Left lung (tissue), 10 donors: ENCODE data around the gene RBPJ. TPM values are rescaled to one million over a fixed set of nuclear protein-coding genes. Genes with fewer than 3 reads are reported as not detected.
"Not testable (repeated sequence)": the region's sequence is repeated elsewhere in the genome, so short reads cannot be mapped to it uniquely, and the experiment has no call there.

Experiments used
- ATAC-seq: fragments of 200-7000 bp; cut with Tn5 transposase; one replicate; pipeline ENCODE4 v1.9.1; 2020; ENCODE audit warnings: moderate library complexity
- DNase-seq, 4 donors: peaks; one replicate each; pipeline ENCODE4 v3.0.0-alpha.2; 2013 to 2020
- H3K27ac ChIP-seq, 2 donors: fragments of 200-600 bp; sonication (generic) in 1 of 2; one replicate each; pipeline versions ENCODE4 v1.5.0 to v1.8.0; 2020 to 2021
- H3K27me3 ChIP-seq, 2 donors: fragments of 200-600 bp; sonication (generic) in 1 of 2; one replicate each; pipeline versions ENCODE4 v1.5.0 to v1.8.0; 2020 to 2021
- H3K36me3 ChIP-seq, 2 donors: fragments of 200-600 bp; sonication (generic) in 1 of 2; one replicate each; pipeline versions ENCODE4 v1.5.0 to v1.8.0; 2020 to 2021
- H3K4me1 ChIP-seq, 2 donors: fragments of 200-600 bp; one replicate each; pipeline ENCODE4 v1.8.0; 2021
- H3K4me3 ChIP-seq, 2 donors: fragments of 200-600 bp; sonication (generic) in 1 of 2; one replicate each; pipeline versions ENCODE4 v1.5.0 to v1.8.0; 2020 to 2021; ENCODE audit warnings: mild to moderate bottlenecking in 1 of 2
- H3K9me3 ChIP-seq, 2 donors: fragments of 200-600 bp; sonication (generic) in 1 of 2; one replicate each; pipeline versions ENCODE4 v1.5.0 to v1.8.0; 2020 to 2021
- intact Hi-C, 2 donors: fragments of 100-400 bp; cut with DNase I; formaldehyde crosslinking; loops; one replicate each; pipeline versions ENCODE4 v1.11.2 to v1.14.2; 2022
- polyA plus RNA-seq, 6 donors: library from polyadenylated mRNA; unstranded; fragments of 120-200 nt; gene quantifications; one replicate each; pipeline ENCODE4 v1.2.1, GENCODE V29; 2013; ENCODE audit not compliant: insufficient read length in 6 of 6
- total RNA-seq, 2 donors: library from RNA; stranded (reverse); fragmentation: NEBNext Ultra II Directional; extraction: Animal tissue kit (Norgen Biotek cat#: 25700); gene quantifications; one replicate each; pipeline ENCODE4 v1.2.1, GENCODE V29; 2021
- TF ChIP-seq, protein P1 (sequence below), 2 donors: fragments of 200-600 bp; sonication (generic) in 1 of 2; IDR thresholded peaks; one replicate each; pipeline versions ENCODE4 v1.5.0 to v1.8.0; 2021; ENCODE audit warnings: antibody characterized with exemption in 2 of 2
- donor health status: DM: no; HTN: yes; CAD: no.
- donor health status: DM: no; HTN: no; CAD: no.

Gene RBPJ
- total and polyA plus RNA-seq, 8 donors = 88.6 to 127 (median 105) TPM

DNA sequence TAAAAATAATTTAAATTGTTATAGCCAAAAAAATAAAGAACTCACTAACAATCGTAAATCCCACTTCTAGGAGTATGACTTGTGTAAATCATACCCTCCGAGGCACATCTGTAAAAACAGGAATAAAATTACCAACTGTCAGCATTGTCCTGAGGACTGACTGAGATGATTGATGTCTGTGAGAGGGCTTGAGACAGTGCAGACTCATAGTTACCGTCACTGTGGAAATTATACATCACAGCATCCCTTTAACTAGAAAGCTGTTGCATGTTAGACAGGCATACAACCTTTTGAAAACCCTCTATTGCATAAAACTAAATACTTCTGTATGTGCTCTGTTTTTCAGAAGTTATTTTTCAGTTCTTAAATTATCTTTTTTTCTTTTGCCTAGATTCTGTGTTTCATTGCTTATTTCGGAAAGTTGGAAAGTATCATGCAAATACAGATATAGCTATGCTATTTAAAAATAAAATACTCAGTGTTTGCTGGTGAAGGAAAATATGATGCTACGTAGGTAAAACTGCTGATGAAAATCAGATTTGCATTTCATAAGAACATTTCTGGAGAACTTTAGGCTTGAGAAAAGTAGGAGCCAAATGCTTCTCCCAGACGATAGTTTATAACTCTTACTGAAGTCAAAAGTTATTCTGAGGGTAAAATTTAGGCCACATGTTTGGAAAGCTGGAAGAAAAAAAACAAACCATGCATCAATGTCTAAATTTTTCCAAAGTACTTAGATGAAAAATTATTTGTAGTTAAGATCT is 13.6 kb upstream of the RBPJ start:
- H3K27ac ChIP-seq = no peak overlapping the region
- ATAC-seq (no peak), DNase-seq (no peak)
- no peaks in the 10 kb centered on the region for H3K36me3 ChIP-seq
- intact Hi-C loops = no loop called here
- peaks cover 0 to 2% of the 10 kb centered on the region in 2 donors for H3K4me1 ChIP-seq
- H3K27me3 ChIP-seq = no peaks in the 10 kb centered on the region
- no peak overlapping the region for H3K4me3 ChIP-seq
- TF ChIP-seq, protein P1, sequence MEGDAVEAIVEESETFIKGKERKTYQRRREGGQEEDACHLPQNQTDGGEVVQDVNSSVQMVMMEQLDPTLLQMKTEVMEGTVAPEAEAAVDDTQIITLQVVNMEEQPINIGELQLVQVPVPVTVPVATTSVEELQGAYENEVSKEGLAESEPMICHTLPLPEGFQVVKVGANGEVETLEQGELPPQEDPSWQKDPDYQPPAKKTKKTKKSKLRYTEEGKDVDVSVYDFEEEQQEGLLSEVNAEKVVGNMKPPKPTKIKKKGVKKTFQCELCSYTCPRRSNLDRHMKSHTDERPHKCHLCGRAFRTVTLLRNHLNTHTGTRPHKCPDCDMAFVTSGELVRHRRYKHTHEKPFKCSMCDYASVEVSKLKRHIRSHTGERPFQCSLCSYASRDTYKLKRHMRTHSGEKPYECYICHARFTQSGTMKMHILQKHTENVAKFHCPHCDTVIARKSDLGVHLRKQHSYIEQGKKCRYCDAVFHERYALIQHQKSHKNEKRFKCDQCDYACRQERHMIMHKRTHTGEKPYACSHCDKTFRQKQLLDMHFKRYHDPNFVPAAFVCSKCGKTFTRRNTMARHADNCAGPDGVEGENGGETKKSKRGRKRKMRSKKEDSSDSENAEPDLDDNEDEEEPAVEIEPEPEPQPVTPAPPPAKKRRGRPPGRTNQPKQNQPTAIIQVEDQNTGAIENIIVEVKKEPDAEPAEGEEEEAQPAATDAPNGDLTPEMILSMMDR (IDR thresholded peaks at IDR 0.05) = no peak
- no peaks in the 10 kb centered on the region for H3K9me3 ChIP-seq

DNA sequence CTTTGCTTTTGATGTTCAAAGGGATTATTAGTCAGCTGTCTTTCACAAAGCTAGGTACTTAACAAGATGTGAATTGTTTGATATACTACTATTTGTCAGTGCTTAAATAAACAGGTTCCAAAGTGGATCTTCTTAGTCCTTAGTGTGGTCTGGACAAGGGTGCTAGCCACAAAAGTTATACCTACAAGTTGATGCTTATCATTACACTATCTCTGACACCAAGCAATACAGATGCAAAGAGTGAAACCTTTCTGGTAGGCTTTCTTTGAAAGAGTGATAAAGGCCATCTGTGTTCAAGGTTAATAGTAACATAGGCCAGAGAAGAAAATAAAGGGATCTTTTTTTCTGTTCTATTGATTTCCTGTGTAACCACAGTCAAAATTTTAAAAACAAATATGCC is 12.2 kb upstream of the RBPJ start:
- Histone ChIP-seq H3K36me3 (no peaks in the 10 kb centered on the region), H3K4me1 (no peaks in the 10 kb centered on the region), H3K27ac (no peak overlapping the region), H3K4me3 (no peak overlapping the region), H3K9me3 (no peaks in the 10 kb centered on the region), H3K27me3 (no peaks in the 10 kb centered on the region)
- DNase-seq = no peak
- intact Hi-C loops = no loop called here
- no peak for ATAC-seq
- TF ChIP-seq, protein P1 (IDR thresholded peaks at IDR 0.05) = no peak

DNA sequence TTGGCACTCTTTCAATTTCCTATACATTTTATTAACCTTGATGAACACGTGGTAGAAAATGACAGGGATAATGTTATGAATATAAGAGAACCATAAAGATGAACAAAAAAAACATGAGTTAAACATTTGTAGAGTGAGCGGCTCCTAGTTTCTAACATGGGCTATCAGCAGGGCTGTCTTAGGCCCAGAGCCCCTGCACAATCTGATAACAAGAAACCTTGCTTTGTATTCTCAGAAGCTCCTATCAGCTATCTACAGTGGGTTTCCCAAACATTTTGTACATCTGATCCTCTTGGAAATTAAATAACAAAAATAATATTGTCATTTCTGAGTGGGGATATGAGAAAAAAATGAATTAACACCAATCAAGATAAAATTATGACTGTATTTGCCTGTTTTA is 10.6 kb upstream of the RBPJ start:
- no peak overlapping the region for H3K27ac ChIP-seq
- no peak for DNase-seq
- intact Hi-C loops = no loop called here
- peaks cover 0 to 13% of the 10 kb centered on the region in 2 donors for H3K9me3 ChIP-seq
- H3K4me1 ChIP-seq = no peaks in the 10 kb centered on the region
- H3K36me3 ChIP-seq = no peaks in the 10 kb centered on the region
- TF ChIP-seq, protein P1 (IDR thresholded peaks at IDR 0.05) = no peak
- no peak for ATAC-seq
- no peaks in the 10 kb centered on the region for H3K27me3 ChIP-seq
- no peak overlapping the region for H3K4me3 ChIP-seq

DNA sequence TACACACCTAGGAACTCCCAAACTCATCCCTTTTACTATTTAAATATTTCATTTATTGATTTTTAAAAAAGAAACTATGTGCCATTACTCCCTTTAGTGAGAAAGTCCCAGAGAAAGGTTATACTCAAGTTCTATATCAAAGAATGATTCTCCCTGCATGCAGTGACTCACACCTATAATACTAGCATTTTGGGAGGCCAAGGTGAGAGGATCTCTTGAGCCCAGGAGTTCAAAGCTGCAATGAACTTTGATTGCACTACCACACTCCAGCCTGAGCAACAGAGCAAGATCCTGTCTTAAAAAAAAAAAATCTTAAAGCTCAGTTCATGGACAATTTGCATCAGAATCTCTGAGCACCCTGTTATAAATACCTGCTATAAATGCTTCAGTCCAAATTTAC is 9.2 kb upstream of the RBPJ start:
- intact Hi-C loops = no loop called here
- no peak for ATAC-seq
- H3K4me1 ChIP-seq = no peaks in the 10 kb centered on the region
- no peak overlapping the region for H3K27ac ChIP-seq
- peaks cover 0 to 20% of the 10 kb centered on the region in 2 donors for H3K9me3 ChIP-seq
- TF ChIP-seq, protein P1 (IDR thresholded peaks at IDR 0.05) = no peak
- no peak for DNase-seq
- no peaks in the 10 kb centered on the region for H3K36me3 ChIP-seq
- no peaks in the 10 kb centered on the region for H3K27me3 ChIP-seq
- H3K4me3 ChIP-seq = no peak overlapping the region

DNA sequence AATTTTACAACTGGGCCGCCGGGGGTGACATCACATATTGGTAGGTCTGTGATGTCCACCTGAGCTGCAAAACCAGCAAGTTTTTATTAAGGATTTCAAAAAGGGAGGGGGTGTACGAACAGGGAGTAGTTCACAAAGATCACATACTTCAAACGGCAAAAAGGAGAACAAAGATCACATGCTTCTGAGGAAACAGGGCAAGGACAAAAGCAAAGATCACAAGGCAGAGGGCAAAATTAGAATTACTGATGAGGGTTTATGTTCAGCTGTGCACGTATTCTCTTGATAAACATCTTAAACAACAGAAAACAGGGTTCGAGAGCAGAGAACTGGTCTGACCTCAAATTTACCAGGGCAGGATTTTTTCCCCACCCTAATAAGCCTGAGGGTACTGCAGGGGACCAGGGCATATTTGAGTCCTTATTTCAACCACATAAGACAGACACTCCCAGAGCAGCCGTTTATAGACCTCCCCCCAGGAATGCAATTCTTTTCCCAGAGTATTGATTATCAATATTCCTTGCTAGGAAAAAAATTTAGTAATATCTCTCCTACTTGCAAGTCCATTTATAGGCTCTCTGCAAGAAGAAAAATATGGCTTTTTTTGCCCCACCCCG is 5.4 kb upstream of the RBPJ start:
- H3K4me3 ChIP-seq, ATAC-seq, intact Hi-C loops, H3K27me3 ChIP-seq, H3K4me1 ChIP-seq, H3K36me3 ChIP-seq, H3K27ac ChIP-seq, DNase-seq: not testable (repeated sequence)
- H3K9me3 ChIP-seq = peaks cover 0 to 20% of the 10 kb centered on the region in 2 donors
